ENCODE results near the gene GTF2IRD2.
"Not testable (repeated sequence)": the region's sequence is repeated elsewhere in the genome, so short reads cannot be mapped to it uniquely, and the experiment has no call there.

- TF ChIP-seq CTCF, POLR2A (IDR thresholded peaks at IDR 0.05): not testable (repeated sequence)
These were observed 77.3 kb downstream of the GTF2IRD2 start, which contains the start of gene NCF1 for GRCh38 chr7:74773760-74774750.
